HepG2 (cell line): Measurements from ENCODE around the gene COBL. TPM values are rescaled to one million over a fixed set of nuclear protein-coding genes. Genes with fewer than 3 reads are reported as not detected.

Experiments
- ATAC-seq: fragments of 200-7000 bp; cut with Tn5 transposase; 3 replicates; pipeline ENCODE4 v1.9.1; 2020; ENCODE audit warnings: mild to moderate bottlenecking, moderate library complexity
- BruUV-seq: library from RNA; stranded (reverse); fragments of 400-500 nt; replicated peaks from 2 replicates; lab custom pipeline; 2021; lab: Mats Ljungman, UMichigan
- CTCF ChIA-PET: fragments of 300-600 bp; formaldehyde crosslinking; extraction: SDS; loops from one replicate; lab custom pipeline; 2021; ENCODE audit warnings: low total read pairs, inconsistent platforms, low intra/inter-chr PET ratio; lab: Yijun Ruan, JAX
- POLR2A ChIA-PET: fragments of 350-600 bp; sonication (Branson Sonifier 250); formaldehyde crosslinking; loops from one replicate; lab custom pipeline; 2020; ENCODE audit warnings: antibody characterized with exemption, inconsistent platforms; lab: Yijun Ruan, JAX
- DNase-seq: peaks from one replicate; pipeline ENCODE4 v3.0.0-alpha.2; 2015; ENCODE audit warnings: low spot score
- FAIRE-seq: peaks from 3 replicates; lab custom pipeline; 2011; peaks lifted over from hg19 to GRCh38; lab: Jason Lieb, UNC
- H2AFZ ChIP-seq: one replicate; pipeline ENCODE4 v1.6.1; 2011; ENCODE audit warnings: low read length, inconsistent platforms
- H3K27ac ChIP-seq: fragments of 300-600 bp; 3 replicates; pipeline ENCODE4 v1.8.0; 2011; ENCODE audit warnings: mixed run types, mild to moderate bottlenecking, mixed read lengths, low read length, inconsistent platforms; ENCODE audit not compliant: insufficient read depth; ENCODE audit errors: extremely low read length
- H3K27me3 ChIP-seq, 2 experiments: fragments of 200-600 bp in 1 of 2; 2 replicates in 1 of 2; 3 replicates in 1 of 2; pipeline versions ENCODE4 v1.6.0 to v1.8.0; 2011; ENCODE audit warnings: low read length in 2 of 2, mild to moderate bottlenecking in 2 of 2, moderate library complexity in 2 of 2, inconsistent platforms in 1 of 2; ENCODE audit not compliant: insufficient read depth in 2 of 2, control insufficient read depth in 1 of 2
- H3K36me3 ChIP-seq, 2 experiments: fragments of 200-600 bp in 1 of 2; replicated peaks in 1 of 2; 2 replicates in 1 of 2; 3 replicates in 1 of 2; pipeline versions ENCODE4 v1.5.1 to v1.8.0; 2011; ENCODE audit warnings: low read length in 2 of 2, inconsistent platforms in 1 of 2; ENCODE audit not compliant: insufficient read depth in 2 of 2, control insufficient read depth in 1 of 2
- H3K4me1 ChIP-seq: 2 replicates; pipeline ENCODE4 v1.5.1; 2012; ENCODE audit warnings: low read length, inconsistent platforms; ENCODE audit not compliant: insufficient read depth
- H3K4me2 ChIP-seq: 2 replicates; pipeline ENCODE4 v1.6.0; 2011; ENCODE audit warnings: low read depth, low read length, inconsistent platforms
- H3K4me3 ChIP-seq, 3 experiments: fragments of 200-600 bp in 1 of 3; sonication (generic), shearing (Covaris generic) in 1 of 3; replicated peaks in 1 of 3; 2 replicates each; pipeline ENCODE4 v1.5.1; 2011 to 2016; ENCODE audit warnings: low read length in 3 of 3, inconsistent platforms in 2 of 3, low read depth in 2 of 3, mild to moderate bottlenecking in 2 of 3, control low read depth in 1 of 3, mixed read lengths in 1 of 3; ENCODE audit not compliant: insufficient read depth in 1 of 3
- H3K79me2 ChIP-seq: one replicate; pipeline ENCODE4 v1.6.1; 2011; ENCODE audit warnings: low read length, inconsistent platforms; ENCODE audit not compliant: insufficient read depth
- H3K9ac ChIP-seq: 2 replicates; pipeline ENCODE4 v1.6.0; 2011; ENCODE audit warnings: mild to moderate bottlenecking, low read depth, low read length, inconsistent platforms; ENCODE audit not compliant: insufficient read depth
- H3K9me3 ChIP-seq: 2 replicates; pipeline ENCODE4 v1.5.1; 2012; ENCODE audit warnings: mild to moderate bottlenecking, low read length
- H4K20me1 ChIP-seq: 2 replicates; pipeline ENCODE4 v1.6.0; 2011; ENCODE audit warnings: inconsistent platforms, mild to moderate bottlenecking, low read length, moderate library complexity; ENCODE audit not compliant: insufficient read depth
- CHD4 ChIP-seq: fragments of 200-600 bp; sonication (generic); IDR thresholded peaks from 2 replicates; pipeline ENCODE4 v1.7.0; 2017; ENCODE audit warnings: mild to moderate bottlenecking, low read length, borderline replicate concordance
- EEA1 ChIP-seq: sonication (generic); formaldehyde crosslinking; IDR thresholded peaks from 2 replicates; pipeline ENCODE4 v1.5.1; 2020; ENCODE audit warnings: mild to moderate bottlenecking, missing genetic modification reagents, borderline replicate concordance
- HHEX ChIP-seq: IDR thresholded peaks from 2 replicates; pipeline ENCODE4 v1.6.1; 2016; ENCODE audit warnings: control low read depth
- MBNL3 ChIP-seq: fragments of 250-450 bp; sonication (Bioruptor Pico); conservative IDR thresholded peaks from 2 replicates; pipeline ENCODE4 v1.8.0; 2022; ENCODE audit warnings: mild to moderate bottlenecking, inconsistent platforms
- PBX3 ChIP-seq: sonication (generic); formaldehyde crosslinking; IDR thresholded peaks from 2 replicates; pipeline ENCODE4 v1.8.1; 2023; ENCODE audit warnings: missing genetic modification reagents, inconsistent platforms, borderline replicate concordance
- TAF1 ChIP-seq: sonication (generic); formaldehyde crosslinking; IDR thresholded peaks from 2 replicates; pipeline ENCODE4 v1.4.0; 2020; ENCODE audit warnings: missing genetic modification reagents
- ZFP36 ChIP-seq: fragments of 150-350 bp; IDR thresholded peaks from 2 replicates; pipeline ENCODE4 v1.6.1; 2018; ENCODE audit warnings: borderline replicate concordance, low read length, low read depth; ENCODE audit not compliant: partially characterized antibody
- ZMYM4 ChIP-seq: sonication (generic); formaldehyde crosslinking; IDR thresholded peaks from 2 replicates; pipeline ENCODE4 v1.8.1; 2023; ENCODE audit warnings: mild to moderate bottlenecking, missing genetic modification reagents
- ZNF572 ChIP-seq: sonication (generic); formaldehyde crosslinking; IDR thresholded peaks from 2 replicates; pipeline ENCODE4 v1.5.1; 2020; ENCODE audit warnings: mild to moderate bottlenecking, missing genetic modification reagents
- ZNF703 ChIP-seq: sonication (generic); formaldehyde crosslinking; IDR thresholded peaks from 2 replicates; pipeline ENCODE4 v1.5.1; 2020; ENCODE audit warnings: missing genetic modification reagents, mild to moderate bottlenecking, moderate library complexity, borderline replicate concordance
- WGBS: methylation state at CpG from one replicate; pipeline ENCODE4 v1.1.6; 2017; ENCODE audit warnings: low lambda C conversion rate; 5-methylcytosine and 5-hydroxymethylcytosine counted together
- in situ Hi-C: cut with HindIII; loops from 2 replicates; pipeline ENCODE4 v1.10.0; 2017; ENCODE audit warnings: low pct_unique_long_range_greater_than_20kb; ENCODE audit not compliant: extremely low pct_ligation_motif_present
- intact Hi-C: fragments of 100-400 bp; cut with micrococcal nuclease; formaldehyde crosslinking; loops from one replicate; pipeline ENCODE4 v1.10.0; 2022; ENCODE audit not compliant: unreplicated experiment
- polyA plus RNA-seq, 8 experiments: library from polyadenylated mRNA; depleted of rRNA in 3 of 8; stranded (reverse) in 7 of 8; unstranded in 1 of 8; fragments of >200 nt; fragmentation: Illumina TruSeq in 4 of 8; extraction: Trizol in 4 of 8; gene quantifications; 2 replicates each; pipeline versions ENCODE4 v1.2.1 to v1.2.3, GENCODE V29; 2011 to 2016; ENCODE audit warnings: low read depth in 4 of 8, missing spikeins in 1 of 8, mixed read lengths in 1 of 8; ENCODE audit not compliant: insufficient read depth in 1 of 8
- total RNA-seq, 5 experiments: library from RNA; depleted of rRNA; stranded (reverse); fragments of >200 nt; fragmentation: Illumina TruSeq; extraction: Trizol; gene quantifications; 2 replicates each; pipeline ENCODE4 v1.2.3, GENCODE V29; 2016; ENCODE audit warnings: low read depth in 1 of 5

COBL gene
- total and polyA plus RNA-seq, 2 of the 13 experiments (the other 11 are each of a cell fraction or from before 2014, with no cell fraction given) = 3.8 to 4.9 TPM

GRCh38 chr7:51346126-51346525 is 29.5 kb upstream of the COBL start:
- Histone ChIP-seq H3K4me2 (no peak overlapping the region), H2AFZ (no peak overlapping the region), H3K27me3 (no peaks in the 10 kb centered on the region), H3K9me3 (no peaks in the 10 kb centered on the region), H3K9ac (no peak overlapping the region), H3K4me3 (no peak overlapping the region), H3K4me1 (peaks cover 17% of the 10 kb centered on the region), H4K20me1 (no peaks in the 10 kb centered on the region), H3K36me3 (no peaks in the 10 kb centered on the region), H3K79me2 (no peaks in the 10 kb centered on the region), H3K27ac (no peak overlapping the region)
- intact Hi-C loops = no loop called here
- BruUV-seq = no TSS peak
- no peak for DNase-seq
- in situ Hi-C loops = no loop called here
- ATAC-seq = no peak
- POLR2A ChIA-PET = no interaction called here
- FAIRE-seq = no peak
- 0% methylated on average over 2 of the region's 3 CpGs for WGBS
- CTCF ChIA-PET = no interaction called here
- no peak for TF ChIP-seq TAF1 (CRISPR knock-in tag)
- TF ChIP-seq HHEX (CRISPR knock-in tag) = no peak
- no peak for TF ChIP-seq ZMYM4 (CRISPR knock-in tag)
- TF ChIP-seq EEA1 (CRISPR knock-in tag) = no peak
- no peak for TF ChIP-seq MBNL3 (CRISPR knock-in tag)
- TF ChIP-seq ZNF572 (CRISPR knock-in tag) = no peak
- no peak for TF ChIP-seq PBX3
- no peak for TF ChIP-seq ZNF703 (CRISPR knock-in tag)
- no peak for TF ChIP-seq CHD4
- no peak for TF ChIP-seq ZFP36
